HepG2 (cell line): ENCODE data around the gene ENAH. TPM values are rescaled to one million over a fixed set of nuclear protein-coding genes. Genes with fewer than 3 reads are reported as not detected.

Experiments used
- BRD4 ChIP-seq: sonication (generic); formaldehyde crosslinking; IDR thresholded peaks from 2 replicates; pipeline ENCODE4 v1.4.0; 2020; ENCODE audit warnings: missing genetic modification reagents
- CBX2 ChIP-seq, 2 experiments: fragments of 200-600 bp in 1 of 2; sonication (generic); formaldehyde crosslinking in 1 of 2; IDR thresholded peaks; 2 replicates each; pipeline versions ENCODE4 v1.7.0 to v1.8.1; 2018 to 2022; ENCODE audit warnings: low read depth in 2 of 2, low read length in 1 of 2, mild to moderate bottlenecking in 1 of 2, missing genetic modification reagents in 1 of 2
- CBX5 ChIP-seq: sonication (generic); formaldehyde crosslinking; IDR thresholded peaks from 2 replicates; pipeline ENCODE4 v1.4.0; 2020; ENCODE audit warnings: missing genetic modification reagents, borderline replicate concordance
- CENPX ChIP-seq: sonication (generic); formaldehyde crosslinking; IDR thresholded peaks from 2 replicates; pipeline ENCODE4 v1.9.0; 2021; ENCODE audit warnings: mild to moderate bottlenecking, missing genetic modification reagents, moderate library complexity
- FOXK1 ChIP-seq: sonication (generic); formaldehyde crosslinking; IDR thresholded peaks from 2 replicates; pipeline ENCODE4 v1.4.0; 2020; ENCODE audit warnings: low read depth, missing genetic modification reagents, borderline replicate concordance
- HMGA1 ChIP-seq: sonication (generic); formaldehyde crosslinking; conservative IDR thresholded peaks from 2 replicates; pipeline ENCODE4 v1.4.0; 2020; ENCODE audit warnings: missing genetic modification reagents
- HOXA5 ChIP-seq: sonication (generic); formaldehyde crosslinking; IDR thresholded peaks from 2 replicates; pipeline ENCODE4 v1.4.0; 2020; ENCODE audit warnings: missing genetic modification reagents
- MAX ChIP-seq: IDR thresholded peaks from 2 replicates; pipeline ENCODE4 v1.6.1; 2012; ENCODE audit warnings: inconsistent platforms
- NFAT5 ChIP-seq: sonication (generic); formaldehyde crosslinking; IDR thresholded peaks from 2 replicates; pipeline ENCODE4 v1.4.0; 2020; ENCODE audit warnings: missing genetic modification reagents
- NFKB2 ChIP-seq: sonication (generic); formaldehyde crosslinking; IDR thresholded peaks from 2 replicates; pipeline ENCODE4 v1.4.0; 2020; ENCODE audit warnings: missing genetic modification reagents, borderline replicate concordance
- NFYB ChIP-seq: sonication (generic); formaldehyde crosslinking; IDR thresholded peaks from 2 replicates; pipeline ENCODE4 v1.4.0; 2020; ENCODE audit warnings: missing genetic modification reagents
- PHF5A ChIP-seq: IDR thresholded peaks from one replicate; pipeline ENCODE4 v1.6.1; 2018; ENCODE audit warnings: low read depth, missing genetic modification reagents; ENCODE audit not compliant: unreplicated experiment
- SKI ChIP-seq: fragments of 450-650 bp; IDR thresholded peaks from one replicate; pipeline ENCODE4 v1.6.1; 2018; ENCODE audit warnings: mild to moderate bottlenecking; ENCODE audit not compliant: partially characterized antibody
- SP5 ChIP-seq: IDR thresholded peaks from 2 replicates; pipeline ENCODE4 v1.6.1; 2016; ENCODE audit warnings: low read depth, borderline replicate concordance
- YEATS2 ChIP-seq: sonication (generic); formaldehyde crosslinking; IDR thresholded peaks from 2 replicates; pipeline ENCODE4 v1.4.0; 2020; ENCODE audit warnings: missing genetic modification reagents, borderline replicate concordance
- ZBTB43 ChIP-seq: sonication (generic); formaldehyde crosslinking; conservative IDR thresholded peaks from 2 replicates; pipeline ENCODE4 v1.4.0; 2020; ENCODE audit warnings: missing genetic modification reagents
- ZFP36L1 ChIP-seq: sonication (generic); formaldehyde crosslinking; IDR thresholded peaks from 2 replicates; pipeline ENCODE4 v1.8.0; 2022; ENCODE audit warnings: mild to moderate bottlenecking, missing genetic modification reagents, moderate library complexity
- ZNF160 ChIP-seq: sonication (generic); formaldehyde crosslinking; IDR thresholded peaks from 2 replicates; pipeline ENCODE4 v1.8.0; 2022; ENCODE audit warnings: mild to moderate bottlenecking, inconsistent platforms, missing genetic modification reagents
- ZNF550 ChIP-seq: sonication (generic); formaldehyde crosslinking; IDR thresholded peaks from 2 replicates; pipeline ENCODE4 v1.4.0; 2020; ENCODE audit warnings: mild to moderate bottlenecking, missing genetic modification reagents, borderline replicate concordance
- ZNF777 ChIP-seq: sonication (generic); formaldehyde crosslinking; IDR thresholded peaks from 2 replicates; pipeline ENCODE4 v1.4.0; 2020; ENCODE audit warnings: missing genetic modification reagents
- ZNF790 ChIP-seq: sonication (generic); formaldehyde crosslinking; IDR thresholded peaks from 2 replicates; pipeline ENCODE4 v1.8.0; 2022; ENCODE audit warnings: missing genetic modification reagents, mild to moderate bottlenecking, borderline replicate concordance
- ZSCAN29 ChIP-seq: sonication (generic); formaldehyde crosslinking; conservative IDR thresholded peaks from 2 replicates; pipeline ENCODE4 v1.4.0; 2020; ENCODE audit warnings: mild to moderate bottlenecking, missing genetic modification reagents
- polyA plus RNA-seq, 8 experiments: library from polyadenylated mRNA; depleted of rRNA in 3 of 8; stranded (reverse) in 7 of 8; unstranded in 1 of 8; fragments of >200 nt; fragmentation: Illumina TruSeq in 4 of 8; extraction: Trizol in 4 of 8; gene quantifications; 2 replicates each; pipeline versions ENCODE4 v1.2.1 to v1.2.3, GENCODE V29; 2011 to 2016; ENCODE audit warnings: low read depth in 4 of 8, missing spikeins in 1 of 8, mixed read lengths in 1 of 8; ENCODE audit not compliant: insufficient read depth in 1 of 8
- total RNA-seq, 5 experiments: library from RNA; depleted of rRNA; stranded (reverse); fragments of >200 nt; fragmentation: Illumina TruSeq; extraction: Trizol; gene quantifications; 2 replicates each; pipeline ENCODE4 v1.2.3, GENCODE V29; 2016; ENCODE audit warnings: low read depth in 1 of 5
- TF ChIP-seq, protein P1 (sequence below): sonication (generic); formaldehyde crosslinking; conservative IDR thresholded peaks from 2 replicates; pipeline ENCODE4 v1.5.0; 2020; ENCODE audit warnings: missing genetic modification reagents

The ENAH gene
- total and polyA plus RNA-seq, 2 of the 13 experiments (the other 11 are each of a cell fraction or from before 2014, with no cell fraction given): 22.1 to 58.3 TPM

DNA sequence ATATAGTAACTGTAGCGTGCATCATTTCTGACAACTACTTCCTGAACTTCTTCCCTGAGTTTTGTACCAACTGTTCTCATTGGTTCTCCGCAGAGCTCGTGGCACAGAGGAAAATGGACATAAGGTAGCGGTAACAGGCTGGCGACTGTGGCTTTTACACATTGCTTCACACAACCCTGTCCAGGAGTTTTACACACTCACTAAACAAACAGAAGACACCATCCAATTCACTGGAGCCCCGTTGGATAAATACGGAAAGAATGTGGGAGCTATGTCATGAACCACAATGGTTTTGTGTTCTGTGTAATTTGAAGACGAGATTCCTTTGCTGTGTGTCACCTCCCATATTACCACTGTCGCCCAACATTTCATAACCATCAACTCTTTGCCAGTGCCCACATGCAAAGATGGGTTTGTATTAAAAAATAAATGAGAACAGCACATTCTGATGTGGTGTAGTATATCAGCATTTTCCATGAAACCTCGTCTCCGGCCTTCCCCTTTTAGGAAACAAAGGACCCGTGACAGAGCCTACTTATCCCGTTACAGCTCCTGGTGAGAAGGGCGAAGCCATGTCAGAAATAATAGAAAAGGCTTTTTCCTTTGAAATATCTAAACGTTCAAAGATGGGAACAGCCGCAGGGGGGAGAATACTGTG is 47.4 kb upstream of the ENAH start (continued):
- TF ChIP-seq YEATS2 (CRISPR knock-in tag) (peak; percentile 20; the same call in 1 of the 2 replicates), FOXK1 (CRISPR knock-in tag) (no peak), CENPX (CRISPR knock-in tag) (no peak), HMGA1 (CRISPR knock-in tag) (no peak), ZNF777 (CRISPR knock-in tag) (no peak), ZNF550 (CRISPR knock-in tag) (no peak), SKI (peak; percentile 44), CBX2 (IDR thresholded peaks at IDR 0.05; ENCODE audit: low read depth, low read length) (no peak), CBX2 (CRISPR knock-in tag; IDR thresholded peaks at IDR 0.05; ENCODE audit: low read depth) (no peak), ZBTB43 (CRISPR knock-in tag) (peak; percentile 100), HOXA5 (0 out of 2 replicates have a peak, but pooled peaks have one; percentile 38), ZSCAN29 (0 out of 2 replicates have a peak, but pooled peaks have one; percentile 34), SP5 (no peak), ZNF790 (no peak), ZFP36L1 (CRISPR knock-in tag) (0 out of 2 replicates have a peak, but pooled peaks have one; percentile 32), NFKB2 (no peak), MAX (peak; percentile 58), NFYB (CRISPR knock-in tag) (peak; percentile 76), PHF5A (CRISPR knock-in tag) (peak; percentile 40), BRD4 (no peak), CBX5 (peak; percentile 76; the same call in 1 of the 2 replicates), NFAT5 (no peak), ZNF160 (CRISPR knock-in tag) (no peak)
- TF ChIP-seq, protein P1, sequence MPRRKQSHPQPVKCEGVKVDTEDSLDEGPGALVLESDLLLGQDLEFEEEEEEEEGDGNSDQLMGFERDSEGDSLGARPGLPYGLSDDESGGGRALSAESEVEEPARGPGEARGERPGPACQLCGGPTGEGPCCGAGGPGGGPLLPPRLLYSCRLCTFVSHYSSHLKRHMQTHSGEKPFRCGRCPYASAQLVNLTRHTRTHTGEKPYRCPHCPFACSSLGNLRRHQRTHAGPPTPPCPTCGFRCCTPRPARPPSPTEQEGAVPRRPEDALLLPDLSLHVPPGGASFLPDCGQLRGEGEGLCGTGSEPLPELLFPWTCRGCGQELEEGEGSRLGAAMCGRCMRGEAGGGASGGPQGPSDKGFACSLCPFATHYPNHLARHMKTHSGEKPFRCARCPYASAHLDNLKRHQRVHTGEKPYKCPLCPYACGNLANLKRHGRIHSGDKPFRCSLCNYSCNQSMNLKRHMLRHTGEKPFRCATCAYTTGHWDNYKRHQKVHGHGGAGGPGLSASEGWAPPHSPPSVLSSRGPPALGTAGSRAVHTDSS (CRISPR knock-in tag): no peak
